Keratinocyte (primary cell): ENCODE results near the gene ESR2. TPM values are rescaled to one million over a fixed set of nuclear protein-coding genes. Genes with fewer than 3 reads are reported as not detected.

Source experiments
- DNase-seq: peaks from one replicate; pipeline ENCODE4 v3.0.0-alpha.2; 2011; ENCODE audit warnings: low read depth, missing footprints, low spot score
- FAIRE-seq: peaks from 2 replicates; lab custom pipeline; 2011; peaks lifted over from hg19 to GRCh38; lab: Jason Lieb, UNC
- H2AFZ ChIP-seq: 2 replicates; pipeline ENCODE4 v1.6.0; 2012; ENCODE audit warnings: low read length, control low read depth, inconsistent platforms; ENCODE audit not compliant: control insufficient read depth
- H3K27ac ChIP-seq: 2 replicates; pipeline ENCODE4 v1.5.1; 2011; ENCODE audit warnings: low read length; ENCODE audit not compliant: control insufficient read depth, insufficient read depth
- H3K27me3 ChIP-seq: 3 replicates; pipeline ENCODE4 v1.6.0; 2011; ENCODE audit warnings: low read length; ENCODE audit not compliant: control insufficient read depth, insufficient read depth; ENCODE audit errors: extremely low read depth
- H3K36me3 ChIP-seq, 2 experiments: 2 replicates in 1 of 2; 3 replicates in 1 of 2; pipeline ENCODE4 v1.5.1; 2011; ENCODE audit warnings: low read length in 2 of 2, mild to moderate bottlenecking in 1 of 2; ENCODE audit not compliant: control insufficient read depth in 2 of 2, insufficient read depth in 2 of 2; ENCODE audit errors: extremely low read depth in 1 of 2
- H3K4me1 ChIP-seq: 3 replicates; pipeline ENCODE4 v1.5.1; 2011; ENCODE audit warnings: low read length; ENCODE audit not compliant: control insufficient read depth, insufficient read depth; ENCODE audit errors: extremely low read depth
- H3K4me2 ChIP-seq: 3 replicates; pipeline ENCODE4 v1.6.0; 2011; ENCODE audit warnings: low read depth, low read length; ENCODE audit not compliant: control insufficient read depth, insufficient read depth; ENCODE audit errors: extremely low read depth
- H3K4me3 ChIP-seq, 3 experiments: fragments of 200-600 bp in 1 of 3; sonication (generic) in 1 of 3; 2 replicates in 2 of 3; 3 replicates in 1 of 3; pipeline ENCODE4 v1.5.1; 2011 to 2016; ENCODE audit warnings: low read length in 3 of 3, mild to moderate bottlenecking in 3 of 3, control low read depth in 2 of 3, inconsistent platforms in 1 of 3, low read depth in 1 of 3, mixed read lengths in 1 of 3, mixed run types in 1 of 3, moderate library complexity in 1 of 3; ENCODE audit not compliant: control insufficient read depth in 2 of 3, insufficient read depth in 2 of 3; ENCODE audit errors: extremely low read depth in 1 of 3
- H3K79me2 ChIP-seq: 2 replicates; pipeline ENCODE4 v1.6.0; 2012; ENCODE audit warnings: low read length; ENCODE audit not compliant: control insufficient read depth, insufficient read depth
- H3K9ac ChIP-seq: 3 replicates; pipeline ENCODE4 v1.6.0; 2011; ENCODE audit warnings: low read length; ENCODE audit not compliant: control insufficient read depth, insufficient read depth; ENCODE audit errors: extremely low read depth
- H3K9me1 ChIP-seq: 3 replicates; pipeline ENCODE4 v1.6.0; 2011; ENCODE audit warnings: low read length; ENCODE audit not compliant: control insufficient read depth, insufficient read depth; ENCODE audit errors: extremely low read depth
- H3K9me3 ChIP-seq: 2 replicates; pipeline ENCODE4 v1.5.1; 2012; ENCODE audit warnings: low read depth, low read length; ENCODE audit not compliant: control insufficient read depth
- H4K20me1 ChIP-seq: 3 replicates; pipeline ENCODE4 v1.6.0; 2011; ENCODE audit warnings: low read length; ENCODE audit not compliant: control insufficient read depth, insufficient read depth; ENCODE audit errors: extremely low read depth
- CTCF ChIP-seq, 3 experiments: IDR thresholded peaks in 1 of 3; conservative IDR thresholded peaks in 1 of 3; optimal IDR thresholded peaks in 1 of 3; 2 replicates in 2 of 3; 3 replicates in 1 of 3; pipeline versions ENCODE3 to v1.5.1; 2011; ENCODE audit warnings: low read length in 3 of 3, mild to moderate bottlenecking in 3 of 3, moderate library complexity in 2 of 3, control low read depth in 1 of 3, inconsistent platforms in 1 of 3; ENCODE audit not compliant: insufficient read depth in 2 of 3; ENCODE audit errors: extremely low read depth in 1 of 3
- EZH2 ChIP-seq: IDR thresholded peaks from one replicate; pipeline ENCODE4 v1.6.1; 2012; ENCODE audit warnings: inconsistent platforms, mild to moderate bottlenecking, low read length, moderate library complexity
- dilution Hi-C: fragments of 300-500 bp; cut with MboI; formaldehyde crosslinking; loops from one replicate; pipeline ENCODE4 v1.7.0; 2020; ENCODE audit warnings: low sequenced_read_pairs; ENCODE audit not compliant: extremely low pct_ligation_motif_present
- polyA plus RNA-seq, 5 experiments: library from polyadenylated mRNA; depleted of rRNA in 3 of 5; stranded (reverse) in 3 of 5; stranded (forward) in 1 of 5; unstranded in 1 of 5; fragments of >200 nt; gene quantifications; 1 replicate in 1 of 5; 2 replicates in 3 of 5; 3 replicates in 1 of 5; pipeline versions ENCODE4 v1.2.1 to v1.2.3, GENCODE V29; 2011 to 2012; ENCODE audit warnings: missing spikeins in 2 of 5, low read depth in 1 of 5, low replicate concordance in 1 of 5

The ESR2 gene
- polyA plus RNA-seq, 1 donor (not counting 4 experiments of a cell fraction or from before 2014, with no cell fraction given), result 0.03 TPM

- Histone ChIP-seq H3K9me3 (no peaks in the 10 kb centered on the region), H3K4me1 (no peaks in the 10 kb centered on the region), H3K9me1 (no peaks in the 10 kb centered on the region), H3K27me3 (no peaks in the 10 kb centered on the region), H3K4me3 (no peak overlapping the region), H3K9ac (no peak overlapping the region), H3K79me2 (no peaks in the 10 kb centered on the region), H3K4me2 (no peak overlapping the region), H4K20me1 (no peaks in the 10 kb centered on the region), H3K36me3 (peaks cover 0 to 5% of the 10 kb centered on the region in 2 experiments), H3K27ac (no peak overlapping the region), H2AFZ (no peak overlapping the region)
- dilution Hi-C loops, result no loop called here
- DNase-seq (no peak), FAIRE-seq (no peak)
- no peak for TF ChIP-seq EZH2
- no peak for TF ChIP-seq CTCF (optimal IDR thresholded peaks at IDR 0.05 in 1 of 3, IDR thresholded peaks at IDR 0.05 in 1 of 3, conservative IDR thresholded peaks at IDR 0.05 in 1 of 3; ENCODE audit: extremely low read depth in 1 of 3, insufficient read depth in 2 of 3, low read length in 3 of 3)
Measured at GRCh38 chr14:64227856-64228255, 66.3 kb downstream of the ESR2 start.

GRCh38 chr14:64225151-64225757 lies 68.9 kb downstream of the ESR2 start:
- DNase-seq (no peak), FAIRE-seq (no peak)
- no peak overlapping the region for H3K4me2 ChIP-seq
- H3K79me2 ChIP-seq, result no peaks in the 10 kb centered on the region
- TF ChIP-seq EZH2 (no peak), CTCF (optimal IDR thresholded peaks at IDR 0.05 in 1 of 3, IDR thresholded peaks at IDR 0.05 in 1 of 3, conservative IDR thresholded peaks at IDR 0.05 in 1 of 3; ENCODE audit: extremely low read depth in 1 of 3, insufficient read depth in 2 of 3, low read length in 3 of 3) (no peak)
- no peaks in the 10 kb centered on the region for H3K9me1 ChIP-seq
- no peaks in the 10 kb centered on the region for H3K4me1 ChIP-seq
- dilution Hi-C loops, result no loop called here
- no peaks in the 10 kb centered on the region for H3K9me3 ChIP-seq
- H3K27me3 ChIP-seq, result no peaks in the 10 kb centered on the region
- H2AFZ ChIP-seq, result no peak overlapping the region
- no peaks in the 10 kb centered on the region for H4K20me1 ChIP-seq
- no peak overlapping the region for H3K27ac ChIP-seq
- no peak overlapping the region for H3K9ac ChIP-seq
- peaks cover 8 to 11% of the 10 kb centered on the region in 2 experiments for H3K36me3 ChIP-seq
- no peak overlapping the region for H3K4me3 ChIP-seq
